HG02938 (cell line): ENCODE measurements around the gene RNU5B-1.
"Not testable (repeated sequence)": the region's sequence is repeated elsewhere in the genome, so short reads cannot be mapped to it uniquely, and the experiment has no call there.

Experiments
- ATAC-seq: cut with Tn5 transposase; IDR thresholded peaks from one replicate; pipeline ENCODE4 v1.9.1; 2021; ENCODE audit warnings: mild to moderate bottlenecking, moderate library complexity; ENCODE audit not compliant: unreplicated experiment

The RNU5B-1 gene

GRCh38 chr15:65304381-65305149 is at the start of gene RNU5B-1:
Gene RNU5B-1, plus strand, starts transcription at chr15:65304677.
- ATAC-seq, result peak; percentile 56

GRCh38 chr15:65254758-65255157 is 49.7 kb upstream of the RNU5B-1 start:
- no peak for ATAC-seq

- ATAC-seq, result no peak
Measured at GRCh38 chr15:65255486-65256140, 48.9 kb upstream of the RNU5B-1 start.

DNA sequence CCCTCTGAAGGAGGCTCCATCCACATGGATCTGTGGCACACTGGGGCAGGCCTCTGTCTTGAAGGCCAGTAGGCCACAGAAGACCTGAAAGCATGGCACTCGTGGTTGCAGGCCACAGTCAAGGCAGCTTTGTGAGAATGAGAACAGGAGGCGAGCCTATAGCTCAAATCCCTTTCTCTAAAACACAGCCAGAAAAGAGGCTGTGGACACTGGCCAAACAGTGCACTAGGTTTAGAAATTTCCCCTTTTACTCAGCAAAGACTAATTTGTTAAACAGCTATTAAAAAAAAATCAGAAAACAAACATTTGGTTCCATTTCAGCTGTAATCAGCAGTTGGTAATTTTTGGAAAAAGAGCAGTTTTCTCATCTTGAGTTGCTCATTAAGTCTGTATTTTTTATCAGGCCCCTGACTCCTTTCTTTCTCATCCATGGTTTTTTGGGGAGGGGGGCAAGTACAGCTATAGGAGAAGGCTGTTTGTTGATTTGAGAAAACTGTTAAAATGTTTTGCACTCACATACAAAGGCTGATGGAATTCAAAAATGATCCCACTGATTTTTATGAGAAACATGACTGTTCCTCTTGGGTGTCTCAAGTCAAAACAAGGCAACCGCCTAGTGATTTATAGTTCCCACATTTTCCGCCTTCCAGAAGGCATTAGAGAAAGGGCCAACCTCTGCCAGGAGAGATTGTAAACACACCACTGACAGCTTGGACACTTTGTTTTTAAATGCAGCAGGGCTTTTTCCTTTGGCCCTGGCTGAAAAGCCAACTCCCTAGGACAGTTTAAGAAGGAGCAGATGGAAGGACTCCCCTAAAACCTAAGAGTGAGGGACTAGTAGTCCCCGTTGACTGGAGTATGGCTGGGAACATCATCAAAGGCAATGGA is 45.9 kb upstream of the RNU5B-1 start:
- no peak for ATAC-seq

GRCh38 chr15:65259367-65259797 is 45.1 kb upstream of the RNU5B-1 start:
- ATAC-seq, result no peak

DNA sequence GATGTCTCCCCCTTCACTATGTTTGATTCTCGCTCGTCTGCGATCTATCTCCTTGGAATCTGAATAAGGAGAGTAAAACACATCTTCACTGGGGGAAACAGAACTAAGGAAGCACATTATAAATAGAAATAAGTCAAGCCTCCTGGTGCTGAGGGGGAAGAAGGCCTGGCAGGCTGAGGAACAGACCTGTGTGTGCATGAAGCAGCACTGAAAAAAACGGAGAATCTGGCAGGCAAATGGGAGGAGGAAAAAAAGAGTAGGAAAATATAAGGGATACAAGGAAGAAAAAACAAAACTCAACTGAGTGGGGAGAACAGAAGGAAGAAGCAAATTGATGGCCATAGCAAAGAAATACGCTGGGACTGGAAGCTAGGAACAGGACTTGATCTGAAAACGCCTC is 43.5 kb upstream of the RNU5B-1 start:
- ATAC-seq, result no peak

GRCh38 chr15:65263313-65263712 is 41.2 kb upstream of the RNU5B-1 start:
- ATAC-seq, result no peak

GRCh38 chr15:65264863-65265430 is 39.5 kb upstream of the RNU5B-1 start:
- no peak for ATAC-seq

GRCh38 chr15:65266469-65266868 is 38.0 kb upstream of the RNU5B-1 start:
- ATAC-seq, result no peak

- ATAC-seq, result no peak
Measured at GRCh38 chr15:65268411-65268810, 36.1 kb upstream of the RNU5B-1 start.

DNA sequence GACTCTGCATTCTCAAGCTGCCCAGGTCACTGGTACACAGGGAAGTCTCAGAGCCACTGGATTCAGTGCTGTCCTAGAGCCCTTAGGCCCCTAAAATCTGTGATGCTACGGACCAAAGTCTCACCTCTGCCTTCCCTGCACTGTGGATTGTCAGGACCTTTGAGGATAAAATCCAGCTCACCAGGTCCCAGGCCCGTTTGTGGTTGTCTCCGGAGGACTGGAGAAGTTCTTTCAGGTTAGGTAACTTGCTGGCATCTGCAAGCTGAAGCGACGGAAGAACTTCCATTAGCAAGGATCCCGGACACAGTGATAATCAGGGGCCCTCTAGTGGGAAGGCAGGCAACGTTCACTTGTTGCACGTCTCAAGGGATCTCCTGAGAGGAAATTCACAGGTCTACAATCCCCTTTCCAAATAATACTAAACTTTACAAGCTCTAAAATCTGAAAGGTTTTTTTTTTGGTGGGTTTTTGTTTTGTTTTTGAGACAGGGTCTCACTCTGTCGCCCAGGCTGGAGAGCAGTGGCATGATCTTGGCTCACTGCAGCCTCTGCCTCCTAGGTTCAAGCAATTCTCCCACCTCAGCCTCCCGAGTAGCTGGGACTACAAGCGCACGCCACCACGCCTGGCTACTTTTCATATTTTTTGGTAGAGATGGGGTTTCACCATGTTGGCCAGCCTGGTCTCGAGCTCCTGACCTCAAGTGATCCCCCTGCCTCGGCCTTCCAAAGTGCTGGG is 33.5 kb upstream of the RNU5B-1 start:
- not testable (repeated sequence) for ATAC-seq

DNA sequence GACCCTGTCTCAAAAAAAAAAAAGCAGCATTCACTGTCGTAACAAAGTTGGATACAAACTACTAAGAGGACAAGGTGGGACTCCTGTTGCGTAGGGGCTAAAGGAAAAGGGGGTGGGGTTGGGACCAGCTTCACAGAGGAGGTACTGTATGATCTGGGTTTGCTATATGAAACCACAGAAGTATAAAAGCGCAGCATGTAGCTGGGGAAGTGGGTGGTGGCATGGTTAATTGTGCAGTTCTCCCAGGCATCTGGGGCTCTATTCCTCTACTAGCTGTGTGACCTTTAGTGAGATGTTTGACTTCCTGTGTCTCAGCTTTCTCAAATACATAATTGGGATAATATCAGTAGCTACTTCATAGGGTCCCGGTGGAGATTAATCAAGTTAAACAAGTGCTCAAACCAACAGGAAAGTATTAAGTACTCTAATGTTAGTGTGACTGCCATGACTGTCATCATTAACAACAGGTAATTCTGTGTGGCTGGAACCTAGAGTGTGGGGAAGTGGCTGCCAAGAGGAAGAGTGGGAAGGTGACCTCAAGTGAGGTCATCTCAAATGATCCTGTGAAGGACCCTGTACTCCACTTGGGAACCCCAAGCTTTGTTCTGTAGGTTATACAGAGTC is 29.3 kb upstream of the RNU5B-1 start:
- ATAC-seq, result no peak

- ATAC-seq, result no peak
Measured at GRCh38 chr15:65275728-65276126, 28.8 kb upstream of the RNU5B-1 start.

DNA sequence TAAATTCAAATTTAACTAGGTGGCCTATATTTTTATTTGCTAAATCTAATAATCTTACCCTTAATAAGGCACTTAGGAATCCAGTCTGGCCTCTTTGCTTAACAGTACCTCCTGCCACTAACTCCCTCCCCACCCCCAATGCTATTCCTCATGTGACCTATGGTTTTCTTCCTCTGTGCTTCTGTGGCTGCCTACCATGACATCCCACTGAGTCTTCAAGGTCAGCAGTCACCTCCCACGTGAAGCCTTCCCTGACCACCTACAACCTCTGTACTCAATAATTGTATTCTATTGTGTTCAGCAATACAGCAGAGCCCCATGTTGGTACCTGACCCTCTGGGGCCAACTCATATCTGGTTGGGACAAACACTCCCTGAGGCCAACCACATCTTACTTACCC is 27.5 kb upstream of the RNU5B-1 start:
- ATAC-seq, result no peak

DNA sequence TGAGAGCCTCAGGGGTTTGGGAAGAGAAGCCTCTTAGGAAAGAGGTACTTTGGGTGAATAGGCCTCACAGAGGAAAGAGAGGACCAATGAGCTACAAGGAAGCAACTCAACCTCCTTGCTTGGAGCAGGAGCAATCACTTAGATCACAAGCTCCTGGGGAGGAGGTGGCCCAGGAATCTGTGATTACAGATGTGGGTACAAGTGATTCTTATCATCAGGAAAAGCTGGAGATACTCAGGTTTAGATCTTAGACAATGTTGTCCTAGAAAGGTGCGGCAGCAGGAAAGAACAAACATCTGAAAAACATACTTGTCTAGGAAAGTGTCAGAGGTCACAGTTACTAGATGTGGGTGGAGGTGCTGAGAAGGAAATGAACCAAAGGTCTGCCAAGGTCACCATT is 26.0 kb upstream of the RNU5B-1 start:
- ATAC-seq, result no peak

DNA sequence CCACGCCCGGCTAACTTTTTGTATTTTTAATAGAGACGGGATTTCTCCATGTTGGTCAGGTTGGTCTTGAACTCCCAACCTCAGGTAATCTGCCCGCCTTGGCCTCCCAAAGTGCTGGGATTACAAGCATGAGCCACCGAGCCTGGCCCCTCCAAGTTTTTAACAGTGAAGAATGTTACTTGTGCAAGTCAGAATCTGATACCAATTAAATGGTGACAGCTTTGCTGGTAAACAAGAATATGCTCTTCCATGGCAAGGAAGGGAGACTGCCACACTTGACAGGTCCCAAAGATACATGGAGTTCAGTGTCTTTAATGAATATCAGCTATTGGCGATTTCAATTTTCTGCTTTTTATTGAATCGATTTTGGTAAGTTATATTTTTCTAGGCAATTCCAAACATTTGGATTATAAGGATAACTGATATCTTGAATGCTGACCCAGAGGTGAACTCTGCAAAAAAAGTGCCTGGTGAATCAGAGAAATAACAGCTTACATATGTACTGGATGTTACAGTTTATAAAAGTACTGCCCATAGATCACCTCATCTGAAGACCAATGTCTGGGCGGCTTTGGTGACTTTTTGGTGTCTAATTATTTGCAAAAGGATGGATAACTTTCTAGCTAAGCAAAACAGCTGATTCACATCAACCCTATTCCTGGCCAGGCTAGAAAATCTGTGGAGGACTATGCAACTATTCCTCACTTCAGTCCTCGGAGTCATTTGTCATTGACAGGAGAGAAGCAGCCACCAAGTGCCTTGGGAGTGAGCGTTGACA is 19.0 kb upstream of the RNU5B-1 start:
- no peak for ATAC-seq

DNA sequence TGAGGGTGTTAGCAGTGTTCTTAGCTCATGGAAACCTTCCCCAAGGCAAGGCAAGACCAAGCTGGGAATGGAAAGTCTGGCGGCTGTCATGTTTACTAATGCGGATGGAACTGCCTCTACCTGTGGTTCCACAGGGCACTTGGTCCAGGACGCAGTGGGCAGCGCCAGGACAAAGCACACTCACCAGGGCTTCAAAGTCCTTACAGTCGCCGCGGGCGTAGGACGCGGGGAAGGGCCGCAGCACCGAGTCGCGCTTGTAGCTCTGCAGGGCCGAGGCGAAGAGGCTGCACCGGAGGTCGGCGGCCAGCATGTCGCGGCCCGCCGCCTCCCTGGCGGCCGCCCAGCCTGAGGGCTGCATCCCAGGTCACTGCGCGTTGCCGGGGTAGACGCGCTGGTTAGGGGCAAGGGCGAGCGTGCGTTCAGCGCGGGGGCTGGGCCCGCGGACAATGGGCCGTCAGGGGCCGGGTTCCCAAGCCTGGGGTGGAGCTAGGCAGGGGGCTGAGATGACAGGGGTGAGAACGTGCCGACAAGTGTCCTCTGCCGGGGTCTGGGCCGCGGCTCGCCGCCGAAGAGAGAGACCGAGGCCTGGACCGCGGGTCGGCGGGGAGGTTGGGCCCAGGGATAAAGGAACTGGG is 18.3 kb upstream of the RNU5B-1 start:
- ATAC-seq, result peak; percentile 24

GRCh38 chr15:65286704-65287519 is 17.6 kb upstream of the RNU5B-1 start, which contains the start of gene PARP16:
Gene PARP16, minus strand, starts transcription at chr15:65286883. Its CDS starts 457 bp downstream, at chr15:65286426.
- peak; percentile 81 for ATAC-seq
